Caco-2 (cell line): ENCODE measurements around the gene IKBKE. TPM values are rescaled to one million over a fixed set of nuclear protein-coding genes. Genes with fewer than 3 reads are reported as not detected.

ENCODE experiments used
- BruUV-seq: library from RNA; stranded (reverse); fragments of 400-500 nt; replicated peaks from 2 replicates; lab custom pipeline; 2021; lab: Mats Ljungman, UMichigan
- CTCF ChIA-PET: fragments of 300-600 bp; sonication (Branson Sonifier 250); formaldehyde crosslinking; loops from one replicate; lab custom pipeline; 2022; ENCODE audit warnings: antibody characterized with exemption; lab: Charles Lee
- POLR2A ChIA-PET: fragments of 300-600 bp; sonication (Branson Sonifier 250); formaldehyde crosslinking; loops from one replicate; lab custom pipeline; 2022; ENCODE audit warnings: antibody characterized with exemption; lab: Charles Lee
- DNase-seq, 2 experiments: peaks; one replicate each; pipeline versions ENCODE4 v3.0.0 to v3.0.0-alpha.2; 2020 to 2022
- H3K27me3 ChIP-seq: replicated peaks from 2 replicates; pipeline ENCODE4 v1.6.0; 2011; ENCODE audit warnings: low read length; ENCODE audit not compliant: control insufficient read depth, insufficient read depth
- H3K36me3 ChIP-seq: 2 replicates; pipeline ENCODE4 v1.5.1; 2011; ENCODE audit warnings: low read length; ENCODE audit not compliant: control insufficient read depth, insufficient read depth
- H3K4me1 ChIP-seq: fragments of 250-450 bp; sonication (Bioruptor Pico); 2 replicates; pipeline ENCODE4 v1.5.1; 2020; ENCODE audit warnings: mild to moderate bottlenecking
- H3K4me3 ChIP-seq: 2 replicates; pipeline ENCODE4 v1.5.1; 2011; ENCODE audit warnings: low read depth, mild to moderate bottlenecking, control low read depth, low read length
- H3K9me3 ChIP-seq: fragments of 250-450 bp; sonication (Bioruptor Pico); 2 replicates; pipeline ENCODE4 v1.5.1; 2020; ENCODE audit warnings: mild to moderate bottlenecking, moderate library complexity
- H3K27ac Mint-ChIP-seq: one replicate; pipeline ENCODE4 v1.8.0; 2022; ENCODE audit warnings: mixed read lengths; ENCODE audit not compliant: unreplicated experiment
- H3K27me3 Mint-ChIP-seq: one replicate; pipeline ENCODE4 v1.8.0; 2022; ENCODE audit warnings: mixed read lengths; ENCODE audit not compliant: insufficient read depth, unreplicated experiment
- H3K36me3 Mint-ChIP-seq: one replicate; pipeline ENCODE4 v1.8.0; 2022; ENCODE audit warnings: mild to moderate bottlenecking, mixed read lengths; ENCODE audit not compliant: insufficient read depth, unreplicated experiment
- H3K4me1 Mint-ChIP-seq: one replicate; pipeline ENCODE4 v1.8.0; 2022; ENCODE audit warnings: low read depth, mixed read lengths; ENCODE audit not compliant: unreplicated experiment
- H3K4me3 Mint-ChIP-seq: one replicate; pipeline ENCODE4 v1.8.0; 2022; ENCODE audit warnings: mild to moderate bottlenecking, moderate library complexity, mixed read lengths; ENCODE audit not compliant: unreplicated experiment
- H3K9me3 Mint-ChIP-seq: one replicate; pipeline ENCODE4 v1.8.0; 2022; ENCODE audit warnings: mixed read lengths; ENCODE audit not compliant: unreplicated experiment
- CTCF ChIP-seq, 2 experiments: fragments of 200-600 bp in 1 of 2; IDR thresholded peaks; 1 replicate in 1 of 2; 2 replicates in 1 of 2; pipeline versions ENCODE4 v1.5.1 to v1.8.0; 2011 to 2022; ENCODE audit warnings: antibody characterized with exemption in 1 of 2, control low read depth in 1 of 2, inconsistent platforms in 1 of 2, low read depth in 1 of 2, low read length in 1 of 2, mild to moderate bottlenecking in 1 of 2, moderate library complexity in 1 of 2; ENCODE audit not compliant: insufficient read depth in 1 of 2, severe bottlenecking in 1 of 2, unreplicated experiment in 1 of 2
- intact Hi-C: fragments of 100-400 bp; cut with micrococcal nuclease; formaldehyde crosslinking; loops from one replicate; pipeline ENCODE4 v1.10.0; 2022; ENCODE audit not compliant: unreplicated experiment
- total RNA-seq: library from RNA; stranded (reverse); gene quantifications from 2 replicates; pipeline ENCODE4 v1.2.3, GENCODE V29; 2022

The IKBKE gene
- total RNA-seq, 1 experiment from 2014 or later = 9.0 TPM

- H3K36me3 ChIP-seq = no peaks in the 10 kb centered on the region
- H3K27me3 ChIP-seq = no peaks in the 10 kb centered on the region
- TF ChIP-seq CTCF (IDR thresholded peaks at IDR 0.05; ENCODE audit: insufficient read depth in 1 of 2, low read depth in 1 of 2, low read length in 1 of 2, severe bottlenecking in 1 of 2, unreplicated experiment in 1 of 2) = no peak
- BruUV-seq = no TSS peak
- DNase-seq = no peak
- Mint-ChIP-seq H3K4me1 (peaks cover 18% of the 10 kb centered on the region), H3K27me3 (peaks cover 4% of the 10 kb centered on the region), H3K27ac (no peak overlapping the region), H3K4me3 (no peak overlapping the region), H3K36me3 (peaks cover 7% of the 10 kb centered on the region), H3K9me3 (no peaks in the 10 kb centered on the region)
- H3K9me3 ChIP-seq = no peaks in the 10 kb centered on the region
- no peak overlapping the region for H3K4me3 ChIP-seq
- intact Hi-C loops = loop anchor here (10.0 kb wide), 1 partner anchor 165 kb away; no protein-coding TSS in a partner anchor
- peaks cover 27% of the 10 kb centered on the region for H3K4me1 ChIP-seq
- POLR2A ChIA-PET = no interaction called here
- CTCF ChIA-PET = interaction anchor here (0.6 kb wide), 1 partner anchor 46 kb away, joined by 4 read pairs; no protein-coding TSS in a partner anchor
Observed at GRCh38 chr1:206500046-206500445, 29.8 kb downstream of the IKBKE start.

DNA sequence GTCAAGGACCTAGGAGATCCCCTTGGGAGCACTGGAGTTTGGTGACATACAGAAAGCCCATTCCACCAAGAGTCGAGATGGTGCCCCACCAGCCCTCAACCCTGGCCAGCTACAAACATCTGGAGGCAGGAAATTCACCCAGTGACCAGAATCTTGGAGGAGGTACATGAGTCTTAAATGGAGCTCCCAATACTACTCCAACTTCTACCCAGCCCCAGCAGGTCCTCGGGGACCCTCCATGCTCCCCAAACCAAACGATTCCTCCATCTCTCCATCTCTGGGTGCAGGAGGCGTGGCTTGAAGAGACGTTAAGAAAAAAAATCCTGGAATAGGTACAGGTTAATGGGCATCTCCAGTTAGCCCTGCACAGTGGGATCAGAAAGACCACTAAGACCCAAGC lies 31.6 kb downstream of the IKBKE start:
- H3K36me3 Mint-ChIP-seq = no peaks in the 10 kb centered on the region
- intact Hi-C loops = loop anchor here (10.0 kb wide), 1 partner anchor 163 kb away; no protein-coding TSS in a partner anchor
- H3K4me1 Mint-ChIP-seq = peaks cover 17% of the 10 kb centered on the region
- H3K4me3 ChIP-seq = no peak overlapping the region
- peaks cover 23% of the 10 kb centered on the region for H3K4me1 ChIP-seq
- TF ChIP-seq CTCF (IDR thresholded peaks at IDR 0.05; ENCODE audit: insufficient read depth in 1 of 2, low read depth in 1 of 2, low read length in 1 of 2, severe bottlenecking in 1 of 2, unreplicated experiment in 1 of 2) = no peak
- DNase-seq = no peak
- peaks cover 7% of the 10 kb centered on the region for H3K27me3 Mint-ChIP-seq
- no peak overlapping the region for H3K4me3 Mint-ChIP-seq
- no TSS peak for BruUV-seq
- H3K9me3 Mint-ChIP-seq = no peaks in the 10 kb centered on the region
- no peak overlapping the region for H3K27ac Mint-ChIP-seq
- POLR2A ChIA-PET = no interaction called here
- no peaks in the 10 kb centered on the region for H3K36me3 ChIP-seq
- CTCF ChIA-PET = interaction anchor here (0.5 kb wide), 1 partner anchor 17 kb away, joined by 5 read pairs; no protein-coding TSS in a partner anchor
- no peaks in the 10 kb centered on the region for H3K9me3 ChIP-seq
- H3K27me3 ChIP-seq = no peaks in the 10 kb centered on the region

- no peak for DNase-seq
- no peaks in the 10 kb centered on the region for H3K9me3 ChIP-seq
- H3K4me3 Mint-ChIP-seq = no peak overlapping the region
- H3K27me3 ChIP-seq = no peaks in the 10 kb centered on the region
- POLR2A ChIA-PET = no interaction called here
- H3K36me3 ChIP-seq = no peaks in the 10 kb centered on the region
- no peaks in the 10 kb centered on the region for H3K36me3 Mint-ChIP-seq
- BruUV-seq = no TSS peak
- intact Hi-C loops = loop anchor here (10.0 kb wide), 1 partner anchor 162 kb away; no protein-coding TSS in a partner anchor
- no peaks in the 10 kb centered on the region for H3K9me3 Mint-ChIP-seq
- CTCF ChIA-PET = interaction anchor here (0.5 kb wide), 1 partner anchor 16 kb away, joined by 5 read pairs; no protein-coding TSS in a partner anchor
- H3K4me1 Mint-ChIP-seq = peaks cover 17% of the 10 kb centered on the region
- H3K27ac Mint-ChIP-seq = no peak overlapping the region
- no peak for TF ChIP-seq CTCF (IDR thresholded peaks at IDR 0.05; ENCODE audit: insufficient read depth in 1 of 2, low read depth in 1 of 2, low read length in 1 of 2, severe bottlenecking in 1 of 2, unreplicated experiment in 1 of 2)
- H3K4me3 ChIP-seq = no peak overlapping the region
- peaks cover 7% of the 10 kb centered on the region for H3K27me3 Mint-ChIP-seq
- peaks cover 25% of the 10 kb centered on the region for H3K4me1 ChIP-seq
Observed at GRCh38 chr1:206502403-206502802, 32.1 kb downstream of the IKBKE start.
